Measurements from ENCODE around the gene SULF2. TPM values are rescaled to one million over a fixed set of nuclear protein-coding genes. Genes with fewer than 3 reads are reported as not detected.

Gene SULF2
- total RNA-seq, 1 experiment from 2014 or later = 495 TPM

DNA sequence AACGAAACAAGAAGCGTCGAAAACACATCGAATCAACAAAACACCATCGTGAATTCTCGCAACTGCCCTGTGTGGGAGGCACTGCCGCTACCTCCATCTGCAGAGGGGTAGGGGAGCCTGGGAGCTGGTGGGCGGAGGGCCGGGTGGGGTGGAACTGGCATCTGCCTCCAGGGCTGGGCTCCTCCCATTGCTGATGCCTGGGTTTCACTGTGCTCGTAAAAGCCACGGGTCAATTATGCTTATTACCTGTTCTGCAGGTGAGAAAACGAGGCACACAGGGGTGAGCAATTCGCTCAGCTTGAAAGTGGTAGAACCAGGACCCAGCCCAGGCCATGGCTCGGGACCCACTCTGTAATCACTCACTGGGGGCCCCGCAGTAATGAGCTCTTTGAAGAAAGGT, 16.5 kb upstream of the SULF2 start:
- Histone ChIP-seq H3K4me3 (no peak overlapping the region), H3K4me2 (no peak overlapping the region), H3F3A (ENCODE audit: insufficient read depth, low read depth) (peaks cover 37% of the 10 kb centered on the region; the same call in 1 of the 2 replicates), H3K36me3 (ENCODE audit: low read depth) (peaks cover 24% of the 10 kb centered on the region; the same call in 1 of the 2 replicates), H3K79me2 (ENCODE audit: low read depth) (peaks cover 10% of the 10 kb centered on the region), H3K27me3 (ENCODE audit: insufficient read depth, low read depth) (no peaks in the 10 kb centered on the region), H2AFZ (no peak overlapping the region), H3K27ac (no peak overlapping the region), H3K9me2 (ENCODE audit: insufficient read depth) (no peaks in the 10 kb centered on the region), H4K20me1 (ENCODE audit: insufficient read depth) (no peaks in the 10 kb centered on the region), H3K4me1 (replicated peaks; ENCODE audit: insufficient read depth) (peaks cover 49% of the 10 kb centered on the region), H3K9me3 (ENCODE audit: insufficient read depth, low read depth) (no peaks in the 10 kb centered on the region)
- POLR2A ChIA-PET (ENCODE audit: unreplicated experiment) = no interaction called here
- BruUV-seq (replicated peaks) = no TSS peak
- CTCF ChIA-PET = no interaction called here
- intact Hi-C loops (cut with micrococcal nuclease; ENCODE audit: unreplicated experiment) = no loop called here
- no peak for TF ChIP-seq EZH2 (IDR thresholded peaks at IDR 0.05; ENCODE audit: low read depth)
- TF ChIP-seq, protein P1, sequence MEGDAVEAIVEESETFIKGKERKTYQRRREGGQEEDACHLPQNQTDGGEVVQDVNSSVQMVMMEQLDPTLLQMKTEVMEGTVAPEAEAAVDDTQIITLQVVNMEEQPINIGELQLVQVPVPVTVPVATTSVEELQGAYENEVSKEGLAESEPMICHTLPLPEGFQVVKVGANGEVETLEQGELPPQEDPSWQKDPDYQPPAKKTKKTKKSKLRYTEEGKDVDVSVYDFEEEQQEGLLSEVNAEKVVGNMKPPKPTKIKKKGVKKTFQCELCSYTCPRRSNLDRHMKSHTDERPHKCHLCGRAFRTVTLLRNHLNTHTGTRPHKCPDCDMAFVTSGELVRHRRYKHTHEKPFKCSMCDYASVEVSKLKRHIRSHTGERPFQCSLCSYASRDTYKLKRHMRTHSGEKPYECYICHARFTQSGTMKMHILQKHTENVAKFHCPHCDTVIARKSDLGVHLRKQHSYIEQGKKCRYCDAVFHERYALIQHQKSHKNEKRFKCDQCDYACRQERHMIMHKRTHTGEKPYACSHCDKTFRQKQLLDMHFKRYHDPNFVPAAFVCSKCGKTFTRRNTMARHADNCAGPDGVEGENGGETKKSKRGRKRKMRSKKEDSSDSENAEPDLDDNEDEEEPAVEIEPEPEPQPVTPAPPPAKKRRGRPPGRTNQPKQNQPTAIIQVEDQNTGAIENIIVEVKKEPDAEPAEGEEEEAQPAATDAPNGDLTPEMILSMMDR (conservative IDR thresholded peaks at IDR 0.05) = no peak
- DNase-seq = no peak

DNA sequence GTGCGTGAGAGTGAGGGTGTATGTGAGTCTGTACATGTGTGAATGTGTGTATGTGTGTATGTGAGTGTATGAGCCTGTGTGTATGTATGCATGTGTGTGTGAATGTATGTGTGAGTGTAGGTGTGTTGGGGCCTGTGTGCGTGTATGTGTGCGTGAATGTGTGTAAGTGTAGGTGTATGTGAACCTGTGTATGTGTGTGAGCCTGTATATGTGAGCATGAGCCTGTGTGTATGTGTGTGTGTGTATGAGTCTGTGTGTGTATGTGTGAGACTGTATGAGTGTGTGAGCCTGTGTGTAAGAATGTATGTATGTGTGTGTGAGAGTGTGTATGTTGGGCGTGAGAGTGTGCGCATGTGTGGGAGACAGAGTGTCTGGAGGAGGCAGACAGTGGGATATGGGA, 15.8 kb upstream of the SULF2 start:
- Histone ChIP-seq H3F3A (ENCODE audit: insufficient read depth, low read depth) (peaks cover 30% of the 10 kb centered on the region; the same call in 1 of the 2 replicates), H4K20me1 (ENCODE audit: insufficient read depth) (no peaks in the 10 kb centered on the region), H3K9me2 (ENCODE audit: insufficient read depth) (no peaks in the 10 kb centered on the region), H3K27me3 (ENCODE audit: insufficient read depth, low read depth) (no peaks in the 10 kb centered on the region), H3K79me2 (ENCODE audit: low read depth) (peaks cover 15% of the 10 kb centered on the region), H3K36me3 (ENCODE audit: low read depth) (peaks cover 24% of the 10 kb centered on the region; the same call in 1 of the 2 replicates), H2AFZ (no peak overlapping the region), H3K9me3 (ENCODE audit: insufficient read depth, low read depth) (no peaks in the 10 kb centered on the region), H3K4me2 (no peak overlapping the region), H3K4me3 (no peak overlapping the region), H3K4me1 (replicated peaks; ENCODE audit: insufficient read depth) (peaks cover 42% of the 10 kb centered on the region), H3K27ac (no peak overlapping the region)
- no peak for DNase-seq
- ChIA-PET POLR2A (ENCODE audit: unreplicated experiment) (interaction anchor here (0.6 kb wide), 2 partner anchors 8 to 56 kb away, joined by 3 to 7 read pairs; no protein-coding TSS in a partner anchor), CTCF (no interaction called here)
- BruUV-seq (replicated peaks) = no TSS peak
- intact Hi-C loops (cut with micrococcal nuclease; ENCODE audit: unreplicated experiment) = no loop called here
- TF ChIP-seq EZH2 (IDR thresholded peaks at IDR 0.05; ENCODE audit: low read depth) = no peak
- TF ChIP-seq, protein P1 (conservative IDR thresholded peaks at IDR 0.05) = no peak

DNA sequence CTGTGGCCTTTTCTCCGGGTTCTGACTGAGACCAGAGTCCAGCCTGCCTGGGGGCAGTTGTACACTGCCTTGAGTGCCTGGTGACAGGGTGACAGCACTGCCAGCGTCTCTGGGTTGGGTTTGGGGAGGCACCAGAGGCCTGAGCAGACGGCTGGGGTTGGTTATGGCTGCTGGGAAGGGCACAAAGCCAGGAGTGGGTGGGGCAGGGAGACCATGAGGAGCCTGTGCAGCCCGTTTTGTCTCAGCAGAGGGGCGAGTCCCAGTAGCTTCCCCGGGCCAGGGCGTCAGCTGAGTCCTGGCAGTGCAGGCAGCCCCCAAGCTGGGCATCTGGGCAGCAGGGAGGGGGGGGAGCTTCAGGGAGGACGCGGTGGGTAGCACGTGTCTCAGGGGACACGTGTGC, 15.3 kb upstream of the SULF2 start:
- BruUV-seq (replicated peaks) = no TSS peak
- POLR2A ChIA-PET (ENCODE audit: unreplicated experiment) = interaction anchor here (0.6 kb wide), 3 partner anchors 9 to 1243 kb away, joined by 3 to 16 read pairs (median 7); no protein-coding TSS in a partner anchor
- Histone ChIP-seq H3K27me3 (ENCODE audit: insufficient read depth, low read depth) (no peaks in the 10 kb centered on the region), H3K4me1 (replicated peaks; ENCODE audit: insufficient read depth) (peaks cover 44% of the 10 kb centered on the region), H3K4me2 (no peak overlapping the region), H3K4me3 (no peak overlapping the region), H4K20me1 (ENCODE audit: insufficient read depth) (no peaks in the 10 kb centered on the region), H3K79me2 (ENCODE audit: low read depth) (peaks cover 19% of the 10 kb centered on the region), H3K9me2 (ENCODE audit: insufficient read depth) (no peaks in the 10 kb centered on the region), H2AFZ (no peak overlapping the region), H3F3A (ENCODE audit: insufficient read depth, low read depth) (peaks cover 30% of the 10 kb centered on the region; the same call in 1 of the 2 replicates), H3K9me3 (ENCODE audit: insufficient read depth, low read depth) (no peaks in the 10 kb centered on the region), H3K27ac (no peak overlapping the region), H3K36me3 (ENCODE audit: low read depth) (peaks cover 21% of the 10 kb centered on the region; the same call in 1 of the 2 replicates)
- intact Hi-C loops (cut with micrococcal nuclease; ENCODE audit: unreplicated experiment) = no loop called here
- peak in 1 of 2 experiments; percentile 72 for DNase-seq
- TF ChIP-seq, protein P1 (conservative IDR thresholded peaks at IDR 0.05) = no peak
- TF ChIP-seq EZH2 (IDR thresholded peaks at IDR 0.05; ENCODE audit: low read depth) = no peak
- CTCF ChIA-PET = interaction anchor here (0.6 kb wide), 1 partner anchor 56 kb away, joined by 3 read pairs; no protein-coding TSS in a partner anchor

Measured in PC-9 (cell line).